Measurements from ENCODE around the gene HMG20B. TPM values are rescaled to one million over a fixed set of nuclear protein-coding genes. Genes with fewer than 3 reads are reported as not detected.
"Not testable (repeated sequence)": the region's sequence is repeated elsewhere in the genome, so short reads cannot be mapped to it uniquely, and the experiment has no call there.

Gene HMG20B
- total RNA-seq, 1 donor from 2014 or later: 37.0 TPM

GRCh38 chr19:3575949-3576673 is 3.4 kb downstream of the HMG20B start:
- intact Hi-C loops (cut with DNase I): no loop called here
- no peak for DNase-seq (ENCODE audit: missing footprints)
- ATAC-seq: no peak

- intact Hi-C loops (cut with DNase I): no loop called here
- DNase-seq (ENCODE audit: missing footprints) (peak; percentile 82), ATAC-seq (peak; percentile 8)
Measured at GRCh38 chr19:3576696-3577443, 4.1 kb downstream of the HMG20B start.

- intact Hi-C loops (cut with DNase I): no loop called here
- no peak for DNase-seq (ENCODE audit: missing footprints)
- no peak for ATAC-seq
Measured at GRCh38 chr19:3577723-3578344, 5.1 kb downstream of the HMG20B start.

GRCh38 chr19:3578390-3578789 is 5.6 kb downstream of the HMG20B start:
- intact Hi-C loops (cut with DNase I): no loop called here
- no peak for ATAC-seq
- no peak for DNase-seq (ENCODE audit: missing footprints)

GRCh38 chr19:3580156-3580934 is 7.6 kb downstream of the HMG20B start:
- ATAC-seq: no peak
- DNase-seq (ENCODE audit: missing footprints): no peak
- intact Hi-C loops (cut with DNase I): no loop called here

- DNase-seq (ENCODE audit: missing footprints); intact Hi-C loops (cut with DNase I); ATAC-seq: not testable (repeated sequence)
Measured at GRCh38 chr19:3581792-3582191, 9.0 kb downstream of the HMG20B start.

GRCh38 chr19:3584036-3584802 is 11.5 kb downstream of the HMG20B start:
- intact Hi-C loops (cut with DNase I); ATAC-seq: not testable (repeated sequence)

GRCh38 chr19:3585301-3586126 is 12.8 kb downstream of the HMG20B start, which contains the start of gene GIPC3:
GIPC3 (plus strand) TSS chr19:3585478; CDS start chr19:3585598, 120 bp downstream.
- intact Hi-C loops (cut with DNase I): loop anchor here (2.0 kb wide), 1 partner anchor 33 kb away; no protein-coding TSS in a partner anchor
- no peak for DNase-seq (ENCODE audit: missing footprints)
- ATAC-seq: no peak

More at GRCh38 chr19:3584036-3584802, 11.5 kb downstream of the HMG20B start:
- not testable (repeated sequence) for DNase-seq (ENCODE audit: missing footprints)

GRCh38 chr19:3586127-3586626 is 13.4 kb downstream of the HMG20B start:
- no peak for DNase-seq (ENCODE audit: missing footprints)
- no peak for ATAC-seq
- intact Hi-C loops (cut with DNase I): loop anchor here (2.0 kb wide), 1 partner anchor 33 kb away; no protein-coding TSS in a partner anchor

GRCh38 chr19:3586707-3587346 is 14.1 kb downstream of the HMG20B start:
- ATAC-seq: no peak
- intact Hi-C loops (cut with DNase I): loop anchor here (2.0 kb wide), 1 partner anchor 32 kb away; no protein-coding TSS in a partner anchor
- DNase-seq (ENCODE audit: missing footprints): no peak

GRCh38 chr19:3589439-3589838 is 16.7 kb downstream of the HMG20B start:
- intact Hi-C loops (cut with DNase I): no loop called here
- DNase-seq (ENCODE audit: missing footprints): no peak
- ATAC-seq: no peak

- DNase-seq (ENCODE audit: missing footprints): no peak
- intact Hi-C loops (cut with DNase I): no loop called here
- no peak for ATAC-seq
Measured at GRCh38 chr19:3589949-3590348, 17.2 kb downstream of the HMG20B start.

- DNase-seq (ENCODE audit: missing footprints): no peak
- ATAC-seq: no peak
- intact Hi-C loops (cut with DNase I): no loop called here
Measured at GRCh38 chr19:3590991-3591659, 18.4 kb downstream of the HMG20B start.

- intact Hi-C loops (cut with DNase I): no loop called here
- DNase-seq (ENCODE audit: missing footprints): no peak
- ATAC-seq: peak; percentile 70
Measured at GRCh38 chr19:3591876-3592613, 19.3 kb downstream of the HMG20B start.

GRCh38 chr19:3593156-3593555 is 20.4 kb downstream of the HMG20B start:
- intact Hi-C loops (cut with DNase I): no loop called here
- DNase-seq (ENCODE audit: missing footprints) (no peak), ATAC-seq (no peak)

Measured in Right ventricle myocardium inferior (tissue), 1 donor.